B cell (primary cell): ENCODE measurements around the gene MLH1.

Experiments used
- EZH2 ChIP-seq: IDR thresholded peaks from 2 replicates; pipeline ENCODE4 v1.6.1; 2012; ENCODE audit warnings: borderline replicate concordance, low read depth, mild to moderate bottlenecking, moderate library complexity, low read length; ENCODE audit not compliant: insufficient read depth, poor library complexity, severe bottlenecking
- TF ChIP-seq, protein P1 (sequence below): fragments of 200-600 bp; IDR thresholded peaks from one replicate; pipeline ENCODE4 v1.8.0; 2022; ENCODE audit warnings: antibody characterized with exemption, mild to moderate bottlenecking

DNA sequence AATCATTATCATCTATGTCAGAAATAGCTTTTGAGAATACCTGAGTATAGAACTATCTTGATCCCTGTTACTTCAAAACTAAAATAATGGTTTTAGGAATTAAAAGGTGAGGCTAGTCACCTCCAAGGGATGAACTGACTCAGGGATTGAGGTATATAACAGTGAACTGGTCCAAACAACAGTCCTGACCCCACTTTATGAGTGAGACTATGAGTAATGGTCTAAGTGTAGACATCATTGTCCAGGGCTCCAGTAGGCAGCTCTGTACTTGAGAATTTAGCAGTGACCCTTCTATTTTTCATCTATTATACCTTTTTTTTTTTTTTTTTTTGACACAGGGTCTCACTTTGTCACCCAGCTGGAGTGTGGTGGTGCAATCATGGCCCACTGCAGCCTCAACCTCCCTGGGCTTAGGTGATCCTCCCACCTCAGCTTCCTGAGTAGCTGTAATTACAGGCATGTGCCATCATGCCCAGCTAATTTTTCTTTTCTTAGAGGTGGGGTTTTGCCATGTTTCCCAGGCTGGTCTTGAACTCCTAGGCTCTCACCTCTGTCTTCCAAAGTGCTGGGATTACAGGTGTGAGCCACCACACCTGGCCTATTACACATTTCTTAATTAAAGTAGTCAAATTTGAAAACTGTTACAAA lies 36.3 kb downstream of the MLH1 start:
- TF ChIP-seq, protein P1, sequence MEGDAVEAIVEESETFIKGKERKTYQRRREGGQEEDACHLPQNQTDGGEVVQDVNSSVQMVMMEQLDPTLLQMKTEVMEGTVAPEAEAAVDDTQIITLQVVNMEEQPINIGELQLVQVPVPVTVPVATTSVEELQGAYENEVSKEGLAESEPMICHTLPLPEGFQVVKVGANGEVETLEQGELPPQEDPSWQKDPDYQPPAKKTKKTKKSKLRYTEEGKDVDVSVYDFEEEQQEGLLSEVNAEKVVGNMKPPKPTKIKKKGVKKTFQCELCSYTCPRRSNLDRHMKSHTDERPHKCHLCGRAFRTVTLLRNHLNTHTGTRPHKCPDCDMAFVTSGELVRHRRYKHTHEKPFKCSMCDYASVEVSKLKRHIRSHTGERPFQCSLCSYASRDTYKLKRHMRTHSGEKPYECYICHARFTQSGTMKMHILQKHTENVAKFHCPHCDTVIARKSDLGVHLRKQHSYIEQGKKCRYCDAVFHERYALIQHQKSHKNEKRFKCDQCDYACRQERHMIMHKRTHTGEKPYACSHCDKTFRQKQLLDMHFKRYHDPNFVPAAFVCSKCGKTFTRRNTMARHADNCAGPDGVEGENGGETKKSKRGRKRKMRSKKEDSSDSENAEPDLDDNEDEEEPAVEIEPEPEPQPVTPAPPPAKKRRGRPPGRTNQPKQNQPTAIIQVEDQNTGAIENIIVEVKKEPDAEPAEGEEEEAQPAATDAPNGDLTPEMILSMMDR, result no peak
- no peak for TF ChIP-seq EZH2
